SK-N-SH treated with all-trans-retinoic acid at 6 μM for 48 hours (cell line): ENCODE measurements around the gene RSRP1.

Source experiments
- ATAC-seq: fragments of 200-7000 bp; cut with Tn5 transposase; 3 replicates; pipeline ENCODE4 v1.9.1; 2020; ENCODE audit warnings: mild to moderate bottlenecking, moderate library complexity
- ARNTL ChIP-seq: fragments of 450-650 bp; formaldehyde crosslinking; IDR thresholded peaks from 2 replicates; pipeline ENCODE4 v1.5.0; 2020; ENCODE audit warnings: low read depth, mild to moderate bottlenecking, moderate library complexity, borderline replicate concordance
- BACH2 ChIP-seq: fragments of 250-450 bp; sonication (Bioruptor Pico); IDR thresholded peaks from 2 replicates; pipeline ENCODE4 v1.9.0; 2021; ENCODE audit warnings: mild to moderate bottlenecking, borderline replicate concordance
- CREB5 ChIP-seq: fragments of 250-450 bp; sonication (Bioruptor Pico); IDR thresholded peaks from 2 replicates; pipeline ENCODE4 v1.5.1; 2020; ENCODE audit warnings: low read depth, mild to moderate bottlenecking, moderate library complexity
- CSDC2 ChIP-seq: fragments of 250-450 bp; sonication (Bioruptor Pico); IDR thresholded peaks from 2 replicates; pipeline ENCODE4 v1.5.0; 2020; ENCODE audit warnings: mild to moderate bottlenecking, moderate library complexity
- ESRRG ChIP-seq: fragments of 250-450 bp; sonication (Bioruptor Pico); IDR thresholded peaks from 2 replicates; pipeline ENCODE4 v1.6.1; 2021; ENCODE audit warnings: mild to moderate bottlenecking
- GLIS3 ChIP-seq: fragments of 250-450 bp; sonication (Bioruptor Pico); IDR thresholded peaks from 2 replicates; pipeline ENCODE4 v1.5.0; 2020; ENCODE audit warnings: mild to moderate bottlenecking, moderate library complexity
- ISL1 ChIP-seq: fragments of 250-450 bp; sonication (Bioruptor Pico); IDR thresholded peaks from 2 replicates; pipeline ENCODE4 v2.1.2; 2022; ENCODE audit warnings: mild to moderate bottlenecking, moderate library complexity
- OSR1 ChIP-seq: fragments of 250-450 bp; sonication (Bioruptor Pico); IDR thresholded peaks from 2 replicates; pipeline ENCODE4 v1.8.0; 2022; ENCODE audit warnings: moderate library complexity, mild to moderate bottlenecking, inconsistent platforms
- POU6F1 ChIP-seq: fragments of 250-450 bp; sonication (Bioruptor Pico); IDR thresholded peaks from 2 replicates; pipeline ENCODE4 v1.8.0; 2021; ENCODE audit warnings: low read depth, mild to moderate bottlenecking, moderate library complexity, borderline replicate concordance
- PPARA ChIP-seq: fragments of 250-450 bp; sonication (Bioruptor Pico); IDR thresholded peaks from 2 replicates; pipeline ENCODE4 v1.5.0; 2020; ENCODE audit warnings: mild to moderate bottlenecking, borderline replicate concordance
- RARB ChIP-seq: fragments of 250-450 bp; sonication (Bioruptor Pico); IDR thresholded peaks from 2 replicates; pipeline ENCODE4 v1.8.0; 2021; ENCODE audit warnings: mild to moderate bottlenecking, moderate library complexity
- SNAI2 ChIP-seq: fragments of 250-450 bp; sonication (Bioruptor Pico); IDR thresholded peaks from 2 replicates; pipeline ENCODE4 v1.5.0; 2020; ENCODE audit warnings: mild to moderate bottlenecking, moderate library complexity
- TCF4 ChIP-seq: fragments of 250-450 bp; sonication (Bioruptor Pico); IDR thresholded peaks from 2 replicates; pipeline ENCODE4 v1.8.0; 2021; ENCODE audit warnings: mild to moderate bottlenecking, moderate library complexity, borderline replicate concordance
- ZC3H10 ChIP-seq: fragments of 250-450 bp; sonication (Bioruptor Pico); IDR thresholded peaks from 2 replicates; pipeline ENCODE4 v1.5.1; 2021; ENCODE audit warnings: mild to moderate bottlenecking, moderate library complexity
- ZNF565 ChIP-seq: fragments of 450-650 bp; formaldehyde crosslinking; conservative IDR thresholded peaks from 2 replicates; pipeline ENCODE4 v1.5.0; 2020; ENCODE audit warnings: low read depth, mild to moderate bottlenecking, moderate library complexity
- ZNF70 ChIP-seq: fragments of 450-650 bp; formaldehyde crosslinking; IDR thresholded peaks from 2 replicates; pipeline ENCODE4 v1.5.0; 2020; ENCODE audit warnings: mild to moderate bottlenecking, moderate library complexity
- ZNF8 ChIP-seq: fragments of 450-650 bp; formaldehyde crosslinking; IDR thresholded peaks from 2 replicates; pipeline ENCODE4 v1.5.0; 2020; ENCODE audit warnings: mild to moderate bottlenecking, moderate library complexity
- TF ChIP-seq, protein P1 (sequence below): fragments of 250-450 bp; sonication (Bioruptor Pico); IDR thresholded peaks from 2 replicates; pipeline ENCODE4 v1.8.0; 2020; ENCODE audit warnings: mild to moderate bottlenecking, moderate library complexity, borderline replicate concordance
- TF ChIP-seq, protein P2 (sequence below): fragments of 250-450 bp; sonication (Bioruptor Pico); IDR thresholded peaks from 2 replicates; pipeline ENCODE4 v1.5.0; 2020; ENCODE audit warnings: mild to moderate bottlenecking, moderate library complexity

Gene RSRP1

DNA sequence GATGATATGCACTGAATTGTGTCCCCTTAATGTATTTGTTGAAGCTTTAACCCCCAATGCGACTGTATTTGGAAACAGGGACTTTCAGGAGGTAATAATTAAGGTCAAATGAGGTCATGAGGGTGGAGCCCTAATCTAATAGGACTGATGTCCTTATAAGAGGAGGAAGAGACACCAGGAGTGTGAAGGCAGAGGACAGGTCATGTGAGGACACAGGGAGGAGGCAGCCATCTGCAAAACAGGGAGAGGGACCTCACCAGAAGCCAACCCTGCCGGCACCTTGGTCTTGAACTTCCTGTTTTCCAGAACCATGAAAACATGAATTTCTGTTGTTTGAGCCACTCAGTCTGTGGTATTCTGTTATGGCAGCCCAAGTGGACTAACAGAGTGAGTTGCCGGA is 30.2 kb downstream of the RSRP1 start:
- TF ChIP-seq ZNF8 (CRISPR knock-in tag) (no peak), BACH2 (CRISPR knock-in tag) (no peak), ARNTL (CRISPR knock-in tag) (no peak), CSDC2 (CRISPR knock-in tag) (no peak), OSR1 (CRISPR knock-in tag) (no peak), ESRRG (CRISPR knock-in tag) (no peak), ISL1 (CRISPR knock-in tag) (no peak), SNAI2 (no peak), CREB5 (CRISPR knock-in tag) (no peak), ZNF565 (CRISPR knock-in tag) (no peak), ZC3H10 (no peak), PPARA (CRISPR knock-in tag) (no peak), ZNF70 (CRISPR knock-in tag) (no peak), GLIS3 (CRISPR knock-in tag) (no peak), RARB (CRISPR knock-in tag) (no peak)
- TF ChIP-seq, protein P1, sequence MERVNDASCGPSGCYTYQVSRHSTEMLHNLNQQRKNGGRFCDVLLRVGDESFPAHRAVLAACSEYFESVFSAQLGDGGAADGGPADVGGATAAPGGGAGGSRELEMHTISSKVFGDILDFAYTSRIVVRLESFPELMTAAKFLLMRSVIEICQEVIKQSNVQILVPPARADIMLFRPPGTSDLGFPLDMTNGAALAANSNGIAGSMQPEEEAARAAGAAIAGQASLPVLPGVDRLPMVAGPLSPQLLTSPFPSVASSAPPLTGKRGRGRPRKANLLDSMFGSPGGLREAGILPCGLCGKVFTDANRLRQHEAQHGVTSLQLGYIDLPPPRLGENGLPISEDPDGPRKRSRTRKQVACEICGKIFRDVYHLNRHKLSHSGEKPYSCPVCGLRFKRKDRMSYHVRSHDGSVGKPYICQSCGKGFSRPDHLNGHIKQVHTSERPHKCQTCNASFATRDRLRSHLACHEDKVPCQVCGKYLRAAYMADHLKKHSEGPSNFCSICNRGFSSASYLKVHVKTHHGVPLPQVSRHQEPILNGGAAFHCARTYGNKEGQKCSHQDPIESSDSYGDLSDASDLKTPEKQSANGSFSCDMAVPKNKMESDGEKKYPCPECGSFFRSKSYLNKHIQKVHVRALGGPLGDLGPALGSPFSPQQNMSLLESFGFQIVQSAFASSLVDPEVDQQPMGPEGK (CRISPR knock-in tag), result no peak
- TF ChIP-seq, protein P2, sequence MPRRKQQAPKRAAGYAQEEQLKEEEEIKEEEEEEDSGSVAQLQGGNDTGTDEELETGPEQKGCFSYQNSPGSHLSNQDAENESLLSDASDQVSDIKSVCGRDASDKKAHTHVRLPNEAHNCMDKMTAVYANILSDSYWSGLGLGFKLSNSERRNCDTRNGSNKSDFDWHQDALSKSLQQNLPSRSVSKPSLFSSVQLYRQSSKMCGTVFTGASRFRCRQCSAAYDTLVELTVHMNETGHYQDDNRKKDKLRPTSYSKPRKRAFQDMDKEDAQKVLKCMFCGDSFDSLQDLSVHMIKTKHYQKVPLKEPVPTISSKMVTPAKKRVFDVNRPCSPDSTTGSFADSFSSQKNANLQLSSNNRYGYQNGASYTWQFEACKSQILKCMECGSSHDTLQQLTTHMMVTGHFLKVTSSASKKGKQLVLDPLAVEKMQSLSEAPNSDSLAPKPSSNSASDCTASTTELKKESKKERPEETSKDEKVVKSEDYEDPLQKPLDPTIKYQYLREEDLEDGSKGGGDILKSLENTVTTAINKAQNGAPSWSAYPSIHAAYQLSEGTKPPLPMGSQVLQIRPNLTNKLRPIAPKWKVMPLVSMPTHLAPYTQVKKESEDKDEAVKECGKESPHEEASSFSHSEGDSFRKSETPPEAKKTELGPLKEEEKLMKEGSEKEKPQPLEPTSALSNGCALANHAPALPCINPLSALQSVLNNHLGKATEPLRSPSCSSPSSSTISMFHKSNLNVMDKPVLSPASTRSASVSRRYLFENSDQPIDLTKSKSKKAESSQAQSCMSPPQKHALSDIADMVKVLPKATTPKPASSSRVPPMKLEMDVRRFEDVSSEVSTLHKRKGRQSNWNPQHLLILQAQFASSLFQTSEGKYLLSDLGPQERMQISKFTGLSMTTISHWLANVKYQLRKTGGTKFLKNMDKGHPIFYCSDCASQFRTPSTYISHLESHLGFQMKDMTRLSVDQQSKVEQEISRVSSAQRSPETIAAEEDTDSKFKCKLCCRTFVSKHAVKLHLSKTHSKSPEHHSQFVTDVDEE (CRISPR knock-in tag), result no peak
- no peak for ATAC-seq

DNA sequence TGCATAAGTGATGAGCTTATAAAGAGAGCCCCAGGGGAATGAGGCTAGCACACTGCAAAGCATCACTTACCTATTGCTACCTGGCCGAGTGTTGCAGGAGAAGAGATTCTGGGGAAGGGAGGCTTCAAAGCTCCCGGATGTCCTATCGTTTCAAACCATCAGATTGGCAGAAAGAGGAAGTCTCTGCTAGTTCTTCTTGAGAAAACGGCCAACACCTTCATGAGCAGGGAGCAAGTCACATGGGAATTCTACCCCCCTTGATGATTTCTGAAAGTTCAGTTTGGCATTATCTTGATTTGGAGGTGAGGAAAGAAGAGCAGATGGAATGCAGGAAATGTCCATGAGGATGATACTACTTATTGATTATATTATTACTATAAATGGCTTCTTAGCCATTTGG is 31.1 kb downstream of the RSRP1 start:
- ATAC-seq, result no peak
- TF ChIP-seq, protein P1 (CRISPR knock-in tag), result no peak
- TF ChIP-seq ZC3H10 (no peak), ZNF70 (CRISPR knock-in tag) (no peak), CREB5 (CRISPR knock-in tag) (no peak), POU6F1 (no peak), CSDC2 (CRISPR knock-in tag) (no peak), RARB (CRISPR knock-in tag) (no peak), TCF4 (CRISPR knock-in tag) (no peak), ARNTL (CRISPR knock-in tag) (no peak)

DNA sequence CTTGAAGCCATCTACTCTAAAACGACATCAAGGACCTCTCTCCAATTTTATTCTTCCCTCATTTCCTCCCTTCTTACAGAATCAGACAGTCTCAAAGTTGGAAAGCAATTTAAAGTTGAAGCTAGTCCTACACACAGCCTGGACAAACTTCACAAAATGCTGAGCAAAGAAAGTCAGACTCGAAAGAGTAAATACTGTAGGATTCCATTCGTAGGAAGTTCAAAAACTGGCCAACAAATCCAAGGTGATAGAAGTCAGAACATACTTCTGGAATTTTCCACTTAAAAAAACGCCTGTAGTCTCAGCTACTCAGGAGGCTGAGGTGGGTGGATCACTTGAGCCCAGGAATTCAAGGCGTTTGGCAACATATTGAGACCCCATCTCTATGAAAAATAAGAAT is 34.5 kb downstream of the RSRP1 start:
- ATAC-seq, result no peak
- TF ChIP-seq ESRRG (CRISPR knock-in tag), result no peak
- TF ChIP-seq ZC3H10, result no peak
- no peak for TF ChIP-seq RARB (CRISPR knock-in tag)
